Loucy (cell line): ENCODE results near the gene TBC1D26.

Experiments
- H2AFZ ChIP-seq: fragments of 200-600 bp; sonication (generic); 2 replicates; pipeline ENCODE4 v1.6.0; 2016; ENCODE audit warnings: antibody characterized with exemption, mild to moderate bottlenecking, low read length, moderate library complexity
- H3F3A ChIP-seq: fragments of 200-600 bp; 2 replicates; pipeline ENCODE4 v1.6.0; 2016; ENCODE audit warnings: antibody characterized with exemption, low read depth, mild to moderate bottlenecking
- H3K27me3 ChIP-seq: fragments of 200-600 bp; sonication (generic); 2 replicates; pipeline ENCODE4 v1.6.1; 2014; ENCODE audit warnings: low read length, mild to moderate bottlenecking; ENCODE audit not compliant: insufficient read depth, poor library complexity, severe bottlenecking
- H3K36me3 ChIP-seq: fragments of 200-600 bp; sonication (generic); 2 replicates; pipeline ENCODE4 v1.6.1; 2016; ENCODE audit warnings: low read length; ENCODE audit not compliant: insufficient read depth
- H3K4me1 ChIP-seq: fragments of 200-600 bp; sonication (generic); 2 replicates; pipeline ENCODE4 v1.5.1; 2014; ENCODE audit warnings: low read length, mild to moderate bottlenecking; ENCODE audit not compliant: insufficient read depth, poor library complexity, severe bottlenecking
- H3K4me2 ChIP-seq: fragments of 200-600 bp; sonication (generic); 2 replicates; pipeline ENCODE4 v1.6.0; 2014; ENCODE audit warnings: antibody characterized with exemption, low read length, low read depth, mild to moderate bottlenecking; ENCODE audit not compliant: poor library complexity, severe bottlenecking
- H3K4me3 ChIP-seq: fragments of 200-600 bp; sonication (generic); 2 replicates; pipeline ENCODE4 v1.5.1; 2014; ENCODE audit warnings: low read length, mild to moderate bottlenecking, mixed read lengths; ENCODE audit not compliant: poor library complexity, severe bottlenecking
- H3K79me2 ChIP-seq: fragments of 200-600 bp; sonication (generic); 2 replicates; pipeline ENCODE4 v1.6.1; 2014; ENCODE audit warnings: low read length; ENCODE audit not compliant: insufficient read depth
- H3K9ac ChIP-seq: fragments of 200-600 bp; sonication (generic); 2 replicates; pipeline ENCODE4 v1.6.0; 2014; ENCODE audit warnings: mild to moderate bottlenecking, low read depth, low read length, moderate library complexity; ENCODE audit not compliant: poor library complexity, severe bottlenecking
- H3K9me2 ChIP-seq: fragments of 200-600 bp; sonication (generic); replicated peaks from 2 replicates; pipeline ENCODE4 v1.6.1; 2016; ENCODE audit warnings: low read depth, low read length, mixed read lengths
- H3K9me3 ChIP-seq: fragments of 200-600 bp; sonication (generic); 2 replicates; pipeline ENCODE4 v1.6.1; 2014; ENCODE audit warnings: mild to moderate bottlenecking, antibody characterized with exemption, low read length, low read depth; ENCODE audit not compliant: insufficient read depth
- H4K20me1 ChIP-seq: fragments of 200-600 bp; sonication (generic); 2 replicates; pipeline ENCODE4 v1.6.0; 2014; ENCODE audit warnings: antibody characterized with exemption, low read length, mild to moderate bottlenecking; ENCODE audit not compliant: insufficient read depth, poor library complexity, severe bottlenecking
- EZH2phosphoT487 ChIP-seq: fragments of 200-600 bp; IDR thresholded peaks from 2 replicates; pipeline ENCODE4 v1.6.1; 2018; ENCODE audit warnings: antibody characterized with exemption, mild to moderate bottlenecking, moderate library complexity, borderline replicate concordance
- TF ChIP-seq, protein P1 (sequence below): fragments of 200-600 bp; sonication (generic); conservative IDR thresholded peaks from 2 replicates; pipeline ENCODE4 v1.5.1; 2014; ENCODE audit warnings: mild to moderate bottlenecking, antibody characterized with exemption, low read length

The TBC1D26 gene

DNA sequence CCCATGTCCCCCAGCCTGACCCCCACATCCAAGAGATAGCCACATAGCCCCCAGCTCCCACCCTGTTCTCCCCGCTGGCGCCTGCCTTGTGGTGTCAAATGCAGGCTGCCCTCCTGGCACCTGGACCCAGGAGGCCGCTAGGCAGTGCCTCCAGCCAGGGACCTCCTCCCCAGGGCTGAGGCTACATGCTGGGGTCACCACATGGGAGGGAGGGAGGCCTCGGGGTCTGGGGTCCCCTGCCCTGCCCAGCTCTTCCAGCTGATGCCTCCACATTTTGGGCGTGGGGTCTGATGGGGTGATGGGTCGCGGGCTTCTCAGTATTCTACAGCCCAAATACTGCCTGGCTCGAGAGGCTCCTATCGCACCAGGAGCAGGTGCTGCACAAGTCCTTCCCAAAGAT lies 9.5 kb downstream of the TBC1D26 start:
- Histone ChIP-seq H3K4me1 (no peaks in the 10 kb centered on the region), H3K9me3 (peaks cover 7% of the 10 kb centered on the region; the same call in 1 of the 2 replicates), H3K79me2 (no peaks in the 10 kb centered on the region), H3K4me2 (no peak overlapping the region), H3K36me3 (no peaks in the 10 kb centered on the region), H4K20me1 (no peaks in the 10 kb centered on the region), H3K27me3 (no peaks in the 10 kb centered on the region), H3K9ac (no peak overlapping the region), H2AFZ (no peak overlapping the region), H3K4me3 (no peak overlapping the region), H3F3A (no peaks in the 10 kb centered on the region), H3K9me2 (no peaks in the 10 kb centered on the region)
- no peak for TF ChIP-seq EZH2phosphoT487
- TF ChIP-seq, protein P1, sequence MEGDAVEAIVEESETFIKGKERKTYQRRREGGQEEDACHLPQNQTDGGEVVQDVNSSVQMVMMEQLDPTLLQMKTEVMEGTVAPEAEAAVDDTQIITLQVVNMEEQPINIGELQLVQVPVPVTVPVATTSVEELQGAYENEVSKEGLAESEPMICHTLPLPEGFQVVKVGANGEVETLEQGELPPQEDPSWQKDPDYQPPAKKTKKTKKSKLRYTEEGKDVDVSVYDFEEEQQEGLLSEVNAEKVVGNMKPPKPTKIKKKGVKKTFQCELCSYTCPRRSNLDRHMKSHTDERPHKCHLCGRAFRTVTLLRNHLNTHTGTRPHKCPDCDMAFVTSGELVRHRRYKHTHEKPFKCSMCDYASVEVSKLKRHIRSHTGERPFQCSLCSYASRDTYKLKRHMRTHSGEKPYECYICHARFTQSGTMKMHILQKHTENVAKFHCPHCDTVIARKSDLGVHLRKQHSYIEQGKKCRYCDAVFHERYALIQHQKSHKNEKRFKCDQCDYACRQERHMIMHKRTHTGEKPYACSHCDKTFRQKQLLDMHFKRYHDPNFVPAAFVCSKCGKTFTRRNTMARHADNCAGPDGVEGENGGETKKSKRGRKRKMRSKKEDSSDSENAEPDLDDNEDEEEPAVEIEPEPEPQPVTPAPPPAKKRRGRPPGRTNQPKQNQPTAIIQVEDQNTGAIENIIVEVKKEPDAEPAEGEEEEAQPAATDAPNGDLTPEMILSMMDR, result no peak

DNA sequence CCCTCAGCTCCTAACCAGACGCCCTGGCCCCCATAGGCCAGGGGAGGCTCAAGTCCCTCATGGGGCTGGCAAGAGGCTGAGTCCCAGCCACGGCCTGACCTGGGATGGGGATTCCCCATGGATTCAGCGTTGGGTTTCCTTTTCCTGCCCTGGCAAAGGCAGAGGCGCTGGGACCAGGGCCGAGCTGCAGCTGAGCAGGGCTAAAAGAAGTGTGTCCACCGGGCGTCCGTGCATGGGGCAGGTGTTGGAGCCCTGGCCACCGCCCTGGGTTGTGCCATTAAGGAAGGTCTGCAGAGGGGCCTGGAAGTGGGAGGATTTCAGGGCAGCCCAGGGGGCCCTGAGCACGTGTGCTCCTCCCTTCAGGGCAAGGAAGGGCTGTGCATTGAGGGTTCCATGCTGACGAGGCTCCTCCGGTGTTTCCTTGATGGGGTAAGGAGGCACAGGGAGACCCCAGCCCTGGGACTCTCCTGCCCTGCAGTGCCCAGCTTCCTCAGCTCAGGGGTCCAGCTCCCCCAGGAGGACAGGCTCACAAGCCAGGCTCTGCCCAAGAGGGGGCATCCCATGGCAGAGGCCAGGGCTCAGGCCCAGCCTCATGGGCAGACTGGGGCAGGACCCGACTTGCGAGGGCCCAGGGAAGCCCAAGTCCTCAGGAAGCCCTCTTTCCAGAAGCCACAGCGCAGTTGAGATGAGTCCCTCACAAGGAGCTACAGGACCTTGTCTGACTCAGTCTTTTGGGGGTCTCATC lies 10.1 kb downstream of the TBC1D26 start:
- H3K4me2 ChIP-seq, result no peak overlapping the region
- no peaks in the 10 kb centered on the region for H3K79me2 ChIP-seq
- no peaks in the 10 kb centered on the region for H4K20me1 ChIP-seq
- no peaks in the 10 kb centered on the region for H3F3A ChIP-seq
- peaks cover 7% of the 10 kb centered on the region; the same call in 1 of the 2 replicates for H3K9me3 ChIP-seq
- no peaks in the 10 kb centered on the region for H3K4me1 ChIP-seq
- no peak overlapping the region for H2AFZ ChIP-seq
- H3K27me3 ChIP-seq, result no peaks in the 10 kb centered on the region
- no peak overlapping the region for H3K4me3 ChIP-seq
- H3K9ac ChIP-seq, result no peak overlapping the region
- H3K36me3 ChIP-seq, result no peaks in the 10 kb centered on the region
- TF ChIP-seq, protein P1, result no peak
- no peak for TF ChIP-seq EZH2phosphoT487
- H3K9me2 ChIP-seq, result no peaks in the 10 kb centered on the region

DNA sequence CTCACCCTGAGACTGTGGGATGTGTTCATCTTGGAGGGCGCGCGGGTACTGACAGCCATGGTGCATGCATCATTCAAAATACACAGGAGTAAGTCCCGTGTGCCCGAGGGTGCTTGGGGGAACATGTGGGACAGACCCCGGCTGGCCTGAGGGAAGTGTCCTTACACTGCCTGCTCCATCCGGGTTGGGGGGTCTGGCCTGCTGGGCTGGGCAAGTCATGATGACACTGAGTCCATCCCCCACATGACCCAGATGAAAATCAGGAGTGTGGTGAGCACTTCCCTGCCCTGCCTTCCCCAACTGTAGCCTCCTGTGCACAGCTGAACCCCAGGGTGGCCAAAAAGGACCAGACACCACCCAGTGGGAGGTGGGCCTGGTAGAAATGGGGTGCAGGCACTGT lies 10.8 kb downstream of the TBC1D26 start:
- Histone ChIP-seq H3K9me3 (peaks cover 7% of the 10 kb centered on the region; the same call in 1 of the 2 replicates), H3K4me2 (no peak overlapping the region)

More for the DNA sequence above, 10.8 kb downstream of the TBC1D26 start:
- Histone ChIP-seq H3K9ac (no peak overlapping the region), H3K9me2 (no peaks in the 10 kb centered on the region), H3K79me2 (no peaks in the 10 kb centered on the region), H3K27me3 (no peaks in the 10 kb centered on the region), H3K36me3 (no peaks in the 10 kb centered on the region), H2AFZ (no peak overlapping the region), H4K20me1 (no peaks in the 10 kb centered on the region), H3K4me1 (no peaks in the 10 kb centered on the region), H3K4me3 (no peak overlapping the region), H3F3A (no peaks in the 10 kb centered on the region)
- TF ChIP-seq, protein P1, result no peak
- no peak for TF ChIP-seq EZH2phosphoT487
